Measurements from ENCODE around the gene GRAMD2B.
A peak's percentile ranks its signal among the peaks of the same experiment; 100 is the strongest.

The GRAMD2B gene

GRCh38 chr5:126448720-126449119 is 25.5 kb downstream of the GRAMD2B start:
- H3K4me3 ChIP-seq (ENCODE audit: low read depth, low read length) = no peak overlapping the region
- no peak for TF ChIP-seq CTCF (IDR thresholded peaks at IDR 0.05; ENCODE audit: borderline replicate concordance, insufficient read depth, low read depth, low read length)

GRCh38 chr5:126449751-126450271 is 26.6 kb downstream of the GRAMD2B start:
- H3K4me3 ChIP-seq (ENCODE audit: low read depth, low read length) = peak overlapping the region; percentile 40

GRCh38 chr5:126450346-126450745 is 27.1 kb downstream of the GRAMD2B start:
- no peak for TF ChIP-seq CTCF (IDR thresholded peaks at IDR 0.05; ENCODE audit: borderline replicate concordance, insufficient read depth, low read depth, low read length)

More at GRCh38 chr5:126449751-126450271, 26.6 kb downstream of the GRAMD2B start:
- TF ChIP-seq CTCF (IDR thresholded peaks at IDR 0.05; ENCODE audit: borderline replicate concordance, insufficient read depth, low read depth, low read length) = no peak

GRCh38 chr5:126450907-126451306 is 27.7 kb downstream of the GRAMD2B start:
- TF ChIP-seq CTCF (IDR thresholded peaks at IDR 0.05; ENCODE audit: borderline replicate concordance, insufficient read depth, low read depth, low read length) = no peak

More at GRCh38 chr5:126450346-126450745, 27.1 kb downstream of the GRAMD2B start:
- H3K4me3 ChIP-seq (ENCODE audit: low read depth, low read length) = no peak overlapping the region

GRCh38 chr5:126452477-126452876 is 29.3 kb downstream of the GRAMD2B start:
- no peak overlapping the region for H3K4me3 ChIP-seq (ENCODE audit: low read depth, low read length)
- TF ChIP-seq CTCF (IDR thresholded peaks at IDR 0.05; ENCODE audit: borderline replicate concordance, insufficient read depth, low read depth, low read length) = no peak

More at GRCh38 chr5:126450907-126451306, 27.7 kb downstream of the GRAMD2B start:
- no peak overlapping the region for H3K4me3 ChIP-seq (ENCODE audit: low read depth, low read length)

- no peak overlapping the region for H3K4me3 ChIP-seq (ENCODE audit: low read depth, low read length)
These were observed 30.9 kb downstream of the GRAMD2B start for GRCh38 chr5:126454081-126454480.

More at GRCh38 chr5:126454081-126454480, 30.9 kb downstream of the GRAMD2B start:
- no peak for TF ChIP-seq CTCF (IDR thresholded peaks at IDR 0.05; ENCODE audit: borderline replicate concordance, insufficient read depth, low read depth, low read length)

Measured in GM12875 (cell line).